CD4-positive, alpha-beta T cell (primary cell): ENCODE data around the gene NSUN5. TPM values are rescaled to one million over a fixed set of nuclear protein-coding genes. Genes with fewer than 3 reads are reported as not detected.
"Not testable (repeated sequence)": the region's sequence is repeated elsewhere in the genome, so short reads cannot be mapped to it uniquely, and the experiment has no call there.

Experiments
- ATAC-seq: fragments of 200-7000 bp; cut with Tn5 transposase; one replicate; pipeline ENCODE4 v1.10.0; 2022; ENCODE audit warnings: mild to moderate bottlenecking; ENCODE audit not compliant: poor library complexity
- CTCF ChIA-PET: fragments of 350-600 bp; sonication (Branson Sonifier 250); formaldehyde crosslinking; loops from one replicate; lab custom pipeline; 2021; ENCODE audit warnings: antibody characterized with exemption, inconsistent platforms; lab: Charles Lee
- POLR2A ChIA-PET: fragments of 350-600 bp; sonication (Branson Sonifier 250); formaldehyde crosslinking; loops from one replicate; lab custom pipeline; 2021; ENCODE audit warnings: antibody characterized with exemption, inconsistent platforms; lab: Charles Lee
- DNase-seq, 14 experiments: peaks; one replicate each; pipeline ENCODE4 v3.0.0-alpha.2; 2013 to 2020; ENCODE audit warnings: mixed read lengths in 2 of 14
- H3K27ac ChIP-seq, 2 donors: one replicate each; pipeline versions ENCODE4 v1.5.1 to v1.7.0; 2013; ENCODE audit warnings: low read length in 2 of 2, low read depth in 1 of 2, mild to moderate bottlenecking in 1 of 2
- H3K27me3 ChIP-seq, 2 experiments: 1 replicate in 1 of 2; 2 replicates in 1 of 2; pipeline versions ENCODE4 v1.6.1 to v1.7.0; 2013; ENCODE audit warnings: low read length in 2 of 2, control low read depth in 1 of 2, mild to moderate bottlenecking in 1 of 2, moderate library complexity in 1 of 2; ENCODE audit not compliant: insufficient read depth in 2 of 2, control insufficient read depth in 1 of 2
- H3K36me3 ChIP-seq: one replicate; pipeline ENCODE4 v1.6.1; 2013; ENCODE audit warnings: low read length, control low read depth; ENCODE audit not compliant: insufficient read depth
- H3K4me1 ChIP-seq: one replicate; pipeline ENCODE4 v1.6.1; 2013; ENCODE audit warnings: low read length, control low read depth; ENCODE audit not compliant: insufficient read depth
- H3K4me3 ChIP-seq: one replicate; pipeline ENCODE4 v1.5.1; 2013; ENCODE audit warnings: mild to moderate bottlenecking, low read length, moderate library complexity
- H3K9me3 ChIP-seq, 2 experiments: 1 replicate in 1 of 2; 2 replicates in 1 of 2; pipeline versions ENCODE4 v1.6.1 to v1.7.0; 2013; ENCODE audit warnings: low read length in 2 of 2, mild to moderate bottlenecking in 2 of 2, control low read depth in 1 of 2, moderate library complexity in 1 of 2; ENCODE audit not compliant: control insufficient read depth in 1 of 2, insufficient read depth in 1 of 2
- H3K27ac Mint-ChIP-seq: one replicate; pipeline ENCODE4 v1.8.0; 2020; ENCODE audit warnings: mixed read lengths
- H3K27me3 Mint-ChIP-seq: one replicate; pipeline ENCODE4 v1.8.0; 2021; ENCODE audit warnings: mixed read lengths
- H3K36me3 Mint-ChIP-seq: one replicate; pipeline ENCODE4 v1.8.0; 2021; ENCODE audit warnings: low read depth, mixed read lengths
- H3K4me1 Mint-ChIP-seq: one replicate; pipeline ENCODE4 v1.8.0; 2021; ENCODE audit warnings: low read depth, mixed read lengths
- H3K4me3 Mint-ChIP-seq: one replicate; pipeline ENCODE4 v1.8.0; 2020; ENCODE audit warnings: mild to moderate bottlenecking, mixed read lengths
- H3K9me3 Mint-ChIP-seq: one replicate; pipeline ENCODE4 v1.8.0; 2020; ENCODE audit warnings: mixed read lengths
- CTCF ChIP-seq: fragments of 200-600 bp; IDR thresholded peaks from one replicate; pipeline ENCODE4 v1.8.0; 2022; ENCODE audit warnings: antibody characterized with exemption, mild to moderate bottlenecking
- intact Hi-C, 2 experiments: fragments of 100-400 bp; cut with DNase I in 1 of 2; cut with micrococcal nuclease in 1 of 2; formaldehyde crosslinking; loops; one replicate each; pipeline versions ENCODE4 v1.15.1 to v1.9.0; 2023 to 2025; cut with DNase I, micrococcal nuclease
- total RNA-seq, 174 experiments: library from RNA in 2 of 174; stranded (reverse) in 2 of 174; gene quantifications; one replicate each; pipeline ENCODE4 v1.2.3 and lab custom pipeline; 2021 to 2026

The NSUN5 gene
- total RNA-seq, 2 experiments from 2014 or later: 31.2 to 32.6 TPM

GRCh38 chr7:73303546-73303945 is 5.1 kb downstream of the NSUN5 start:
- ATAC-seq (no peak), DNase-seq (no peak)
- TF ChIP-seq CTCF: no peak
- H3K4me3 Mint-ChIP-seq: no peak overlapping the region
- Histone ChIP-seq H3K9me3 (no peaks in the 10 kb centered on the region), H3K4me1 (peaks cover 12% of the 10 kb centered on the region), H3K36me3 (peaks cover 49% of the 10 kb centered on the region), H3K27me3 (no peaks in the 10 kb centered on the region), H3K27ac (no peak overlapping the region), H3K4me3 (no peak overlapping the region)
- ChIA-PET CTCF (no interaction called here), POLR2A (no interaction called here)
- intact Hi-C loops: no loop called here
- peaks cover 46% of the 10 kb centered on the region for H3K36me3 Mint-ChIP-seq
- no peak overlapping the region for H3K27ac Mint-ChIP-seq
- no peaks in the 10 kb centered on the region for H3K27me3 Mint-ChIP-seq
- H3K4me1 Mint-ChIP-seq: peaks cover 28% of the 10 kb centered on the region
- H3K9me3 Mint-ChIP-seq: no peaks in the 10 kb centered on the region

- H3K4me3 Mint-ChIP-seq, H3K27me3 Mint-ChIP-seq, H3K4me1 ChIP-seq, H3K4me3 ChIP-seq, H3K9me3 ChIP-seq, H3K27ac Mint-ChIP-seq, H3K27me3 ChIP-seq, CTCF ChIA-PET, DNase-seq, POLR2A ChIA-PET, H3K9me3 Mint-ChIP-seq, ATAC-seq, intact Hi-C loops, H3K27ac ChIP-seq: not testable (repeated sequence)
- H3K36me3 ChIP-seq: peaks cover 49% of the 10 kb centered on the region
- Mint-ChIP-seq H3K36me3 (peaks cover 40% of the 10 kb centered on the region), H3K4me1 (peaks cover 21% of the 10 kb centered on the region)
These were observed 5.8 kb downstream of the NSUN5 start for GRCh38 chr7:73302846-73303245.

- H3K4me3 Mint-ChIP-seq, H3K27ac Mint-ChIP-seq, intact Hi-C loops, H3K27ac ChIP-seq, H3K4me3 ChIP-seq, ATAC-seq, H3K27me3 ChIP-seq, H3K4me1 ChIP-seq, CTCF ChIA-PET, DNase-seq, H3K4me1 Mint-ChIP-seq, POLR2A ChIA-PET, H3K9me3 Mint-ChIP-seq, H3K9me3 ChIP-seq, H3K27me3 Mint-ChIP-seq: not testable (repeated sequence)
- peaks cover 25% of the 10 kb centered on the region for H3K36me3 Mint-ChIP-seq
- peaks cover 33% of the 10 kb centered on the region for H3K36me3 ChIP-seq
These were observed 7.5 kb downstream of the NSUN5 start for GRCh38 chr7:73301108-73301507.

- H3K4me1 ChIP-seq, H3K27ac ChIP-seq, intact Hi-C loops, H3K4me3 Mint-ChIP-seq, H3K27ac Mint-ChIP-seq, H3K27me3 Mint-ChIP-seq, ATAC-seq, H3K9me3 ChIP-seq, DNase-seq, H3K9me3 Mint-ChIP-seq, H3K4me3 ChIP-seq, CTCF ChIA-PET, H3K27me3 ChIP-seq, POLR2A ChIA-PET, H3K4me1 Mint-ChIP-seq: not testable (repeated sequence)
- H3K36me3 ChIP-seq: peaks cover 21% of the 10 kb centered on the region
- peaks cover 15% of the 10 kb centered on the region for H3K36me3 Mint-ChIP-seq
These were observed 8.8 kb downstream of the NSUN5 start for GRCh38 chr7:73299812-73300211.

GRCh38 chr7:73297706-73298105 is 10.9 kb downstream of the NSUN5 start:
- H3K9me3 ChIP-seq, H3K27ac Mint-ChIP-seq, H3K27ac ChIP-seq, H3K4me3 ChIP-seq, H3K4me1 ChIP-seq, ATAC-seq, H3K9me3 Mint-ChIP-seq, H3K36me3 ChIP-seq, H3K4me1 Mint-ChIP-seq, H3K27me3 ChIP-seq, H3K36me3 Mint-ChIP-seq, H3K27me3 Mint-ChIP-seq, DNase-seq, POLR2A ChIA-PET, intact Hi-C loops, H3K4me3 Mint-ChIP-seq, CTCF ChIA-PET: not testable (repeated sequence)

GRCh38 chr7:73297235-73297634 is 11.4 kb downstream of the NSUN5 start:
- POLR2A ChIA-PET, H3K4me1 Mint-ChIP-seq, H3K4me3 ChIP-seq, H3K36me3 Mint-ChIP-seq, H3K4me3 Mint-ChIP-seq, H3K27me3 Mint-ChIP-seq, H3K9me3 ChIP-seq, intact Hi-C loops, ATAC-seq, H3K27ac Mint-ChIP-seq, H3K4me1 ChIP-seq, DNase-seq, H3K9me3 Mint-ChIP-seq, CTCF ChIA-PET, H3K36me3 ChIP-seq, H3K27ac ChIP-seq, H3K27me3 ChIP-seq: not testable (repeated sequence)

- H3K27me3 Mint-ChIP-seq, intact Hi-C loops, DNase-seq, H3K4me3 ChIP-seq, H3K4me3 Mint-ChIP-seq, H3K27ac Mint-ChIP-seq, POLR2A ChIA-PET, H3K36me3 ChIP-seq, CTCF ChIA-PET, ATAC-seq, H3K27me3 ChIP-seq, H3K36me3 Mint-ChIP-seq, H3K4me1 ChIP-seq, H3K4me1 Mint-ChIP-seq, H3K27ac ChIP-seq, H3K9me3 ChIP-seq, H3K9me3 Mint-ChIP-seq: not testable (repeated sequence)
These were observed 31.4 kb downstream of the NSUN5 start for GRCh38 chr7:73277210-73277609.
